Measurements from ENCODE around the gene RAD51AP2. TPM values are rescaled to one million over a fixed set of nuclear protein-coding genes. Genes with fewer than 3 reads are reported as not detected.
A peak's percentile ranks its signal among the peaks of the same experiment; 100 is the strongest.

The RAD51AP2 gene
- total and polyA plus RNA-seq, 11 donors: 0.07 to 0.19 (median 0.16) TPM; not detected in 2

DNA sequence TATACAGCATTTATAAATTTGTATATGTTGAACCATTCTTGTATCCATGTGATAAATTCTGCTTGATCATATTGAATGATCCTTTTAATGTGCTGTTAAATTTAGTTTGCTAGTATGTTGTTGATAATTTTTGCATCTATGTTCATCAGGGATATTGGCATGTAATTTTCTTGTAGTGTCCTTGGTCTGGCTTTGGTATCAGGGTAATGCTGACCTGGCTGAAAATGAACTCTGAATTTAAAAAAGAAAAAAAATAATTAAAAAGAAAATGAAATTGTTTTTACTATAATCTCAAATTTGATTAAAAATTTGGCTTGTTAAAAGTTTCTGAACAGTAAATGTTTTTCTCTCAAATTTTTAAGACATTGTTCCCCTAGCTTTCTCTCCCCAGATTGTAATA, 46.3 kb downstream of the RAD51AP2 start:
- H3K4me3 ChIP-seq: no peak overlapping the region
- H3K27ac ChIP-seq: no peak overlapping the region
- DNase-seq (no peak), ATAC-seq (no peak)
- H3K36me3 ChIP-seq: no peaks in the 10 kb centered on the region
- H3K27me3 ChIP-seq: no peaks in the 10 kb centered on the region
- peaks cover 0 to 31% (median 16%) of the 10 kb centered on the region in 12 donors for H3K9me3 ChIP-seq
- intact Hi-C loops (cut with DNase I): loop anchor here in 3 of 10 donors (5.0 to 10.0 kb wide), 3 partner anchors 193 to 203 kb away; no protein-coding TSS in a partner anchor
- no peak for TF ChIP-seq POLR2A (IDR thresholded peaks at IDR 0.05)
- TF ChIP-seq, protein P1, sequence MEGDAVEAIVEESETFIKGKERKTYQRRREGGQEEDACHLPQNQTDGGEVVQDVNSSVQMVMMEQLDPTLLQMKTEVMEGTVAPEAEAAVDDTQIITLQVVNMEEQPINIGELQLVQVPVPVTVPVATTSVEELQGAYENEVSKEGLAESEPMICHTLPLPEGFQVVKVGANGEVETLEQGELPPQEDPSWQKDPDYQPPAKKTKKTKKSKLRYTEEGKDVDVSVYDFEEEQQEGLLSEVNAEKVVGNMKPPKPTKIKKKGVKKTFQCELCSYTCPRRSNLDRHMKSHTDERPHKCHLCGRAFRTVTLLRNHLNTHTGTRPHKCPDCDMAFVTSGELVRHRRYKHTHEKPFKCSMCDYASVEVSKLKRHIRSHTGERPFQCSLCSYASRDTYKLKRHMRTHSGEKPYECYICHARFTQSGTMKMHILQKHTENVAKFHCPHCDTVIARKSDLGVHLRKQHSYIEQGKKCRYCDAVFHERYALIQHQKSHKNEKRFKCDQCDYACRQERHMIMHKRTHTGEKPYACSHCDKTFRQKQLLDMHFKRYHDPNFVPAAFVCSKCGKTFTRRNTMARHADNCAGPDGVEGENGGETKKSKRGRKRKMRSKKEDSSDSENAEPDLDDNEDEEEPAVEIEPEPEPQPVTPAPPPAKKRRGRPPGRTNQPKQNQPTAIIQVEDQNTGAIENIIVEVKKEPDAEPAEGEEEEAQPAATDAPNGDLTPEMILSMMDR (IDR thresholded peaks at IDR 0.05): no peak
- H3K4me1 ChIP-seq: peaks cover 0 to 4% (median 0%) of the 10 kb centered on the region in 12 donors

DNA sequence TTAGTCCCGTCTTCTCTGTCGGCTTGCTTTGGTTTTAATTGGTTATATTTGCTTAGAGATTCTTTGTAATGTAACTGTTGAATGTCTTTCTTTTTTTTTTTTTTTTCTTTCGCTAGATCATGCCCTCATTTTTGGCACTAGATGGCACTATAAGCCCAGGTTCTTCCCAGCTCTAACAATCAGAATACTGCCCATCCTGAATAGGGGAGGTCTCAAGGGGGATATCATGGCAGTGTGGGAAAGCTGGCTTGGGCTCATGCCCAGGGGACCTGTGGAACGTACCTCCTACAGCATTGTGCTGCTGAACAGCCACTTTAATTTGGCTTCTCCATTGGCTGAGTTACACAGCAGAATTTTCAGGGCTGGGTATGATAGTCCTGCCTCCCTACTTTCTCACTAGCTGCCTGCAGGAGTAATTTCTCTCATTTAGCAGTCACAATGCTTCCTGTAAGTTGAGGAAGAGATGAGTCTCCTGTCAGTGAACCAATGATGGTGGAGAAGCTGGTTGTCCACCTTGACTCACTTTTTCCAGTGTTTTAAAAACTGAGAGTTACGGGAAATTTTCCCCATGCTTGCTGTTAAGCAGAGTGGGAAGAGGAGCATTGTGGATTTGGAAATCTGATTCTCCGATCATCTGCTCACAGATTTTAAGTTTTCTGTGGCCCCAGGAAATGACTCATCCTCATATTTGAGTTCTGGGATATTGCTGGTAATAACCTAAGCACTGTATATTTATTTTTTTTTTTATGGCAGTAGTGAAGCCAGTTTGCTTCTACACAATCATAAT, 47.2 kb downstream of the RAD51AP2 start:
- Histone ChIP-seq H3K36me3 (no peaks in the 10 kb centered on the region), H3K4me1 (no peaks in the 10 kb centered on the region), H3K4me3 (no peak overlapping the region), H3K27me3 (no peaks in the 10 kb centered on the region), H3K9me3 (peaks cover 0 to 37% (median 16%) of the 10 kb centered on the region in 12 donors), H3K27ac (no peak overlapping the region)
- ATAC-seq (peak in 1 of 4 donors; percentile 44), DNase-seq (no peak)
- WGBS, 4 donors: 64 to 74% (median 72%) methylated on average over 6 of the region's 6 CpGs
- intact Hi-C loops (cut with DNase I): loop anchor here in 3 of 10 donors (5.0 to 10.0 kb wide), 3 partner anchors 194 to 204 kb away; no protein-coding TSS in a partner anchor
- TF ChIP-seq, protein P1 (IDR thresholded peaks at IDR 0.05): peak in 6 of 12 donors; percentile 10 to 30 (median 19)
- no peak for TF ChIP-seq POLR2A (IDR thresholded peaks at IDR 0.05)

DNA sequence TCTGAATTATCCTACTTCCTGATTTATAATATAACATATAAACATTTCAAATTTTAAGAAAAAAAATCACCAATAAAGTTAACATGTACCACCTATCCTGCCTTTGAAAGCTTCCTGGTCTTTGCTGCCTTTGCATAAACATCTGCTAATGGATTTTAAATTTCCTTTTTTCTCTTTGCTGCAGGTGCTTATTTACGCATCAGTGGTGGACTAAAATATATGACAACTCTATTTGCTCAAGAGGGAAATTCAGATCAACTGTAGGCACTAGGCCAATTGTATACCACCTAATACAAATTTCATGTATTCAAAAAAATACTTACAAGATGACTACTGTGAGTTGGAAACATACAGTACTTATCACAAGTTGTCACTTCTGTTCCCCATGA, 57.2 kb downstream of the RAD51AP2 start:
- no peak for DNase-seq
- ATAC-seq: no peak
- WGBS, 4 donors: 78 to 93% (median 84%) methylated on average over 1 of the region's 1 CpG
- TF ChIP-seq, protein P1 (IDR thresholded peaks at IDR 0.05): no peak
- no peak for TF ChIP-seq POLR2A (IDR thresholded peaks at IDR 0.05)
- Histone ChIP-seq H3K4me1 (no peaks in the 10 kb centered on the region), H3K27me3 (no peaks in the 10 kb centered on the region), H3K9me3 (peaks cover 0 to 3% (median 0%) of the 10 kb centered on the region in 12 donors), H3K4me3 (no peak overlapping the region), H3K27ac (no peak overlapping the region), H3K36me3 (no peaks in the 10 kb centered on the region)
- intact Hi-C loops (cut with DNase I): no loop called here

Other genes starting within 250 kb of the RAD51AP2 start
- 10 to 100 TPM in 8 of 9 donors, 1 to 10 TPM in 1; 2.6 to 26.3 (median 19.6) TPM for gene VSNL1, start 22.3 kb upstream of the RAD51AP2 start, total RNA-seq
- 1 to 10 TPM; 8.3 to 8.5 TPM for gene VSNL1, start 22.3 kb upstream of the RAD51AP2 start, polyA plus RNA-seq
- gene SMC6, start 235.4 kb upstream of the RAD51AP2 start, total RNA-seq: 10 to 100 TPM; 10.1 to 14.7 (median 12.7) TPM
- 1 to 10 TPM; 5.9 to 7.0 TPM for gene SMC6, start 235.4 kb upstream of the RAD51AP2 start, polyA plus RNA-seq
- 1 to 10 TPM; 2.4 to 8.8 (median 3.1) TPM for gene GEN1, start 235.7 kb upstream of the RAD51AP2 start, total RNA-seq
- gene GEN1, start 235.7 kb upstream of the RAD51AP2 start, polyA plus RNA-seq: 1 to 10 TPM; 1.0 to 1.8 TPM

Measured in heart left ventricle (tissue), 16 donors.